Stimulated activated CD8-positive, alpha-beta memory T cell treated with anti-CD3 and anti-CD28 coated beads, Interleukin-7, amount 100 ng/mL, for 1 hour (primary cell): ENCODE data around the gene RABGAP1.

Experiments
- DNase-seq, 2 donors: peaks; one replicate each; pipeline ENCODE4 v3.0.0-alpha.2; 2020; ENCODE audit warnings: low read depth in 2 of 2

The RABGAP1 gene

DNA sequence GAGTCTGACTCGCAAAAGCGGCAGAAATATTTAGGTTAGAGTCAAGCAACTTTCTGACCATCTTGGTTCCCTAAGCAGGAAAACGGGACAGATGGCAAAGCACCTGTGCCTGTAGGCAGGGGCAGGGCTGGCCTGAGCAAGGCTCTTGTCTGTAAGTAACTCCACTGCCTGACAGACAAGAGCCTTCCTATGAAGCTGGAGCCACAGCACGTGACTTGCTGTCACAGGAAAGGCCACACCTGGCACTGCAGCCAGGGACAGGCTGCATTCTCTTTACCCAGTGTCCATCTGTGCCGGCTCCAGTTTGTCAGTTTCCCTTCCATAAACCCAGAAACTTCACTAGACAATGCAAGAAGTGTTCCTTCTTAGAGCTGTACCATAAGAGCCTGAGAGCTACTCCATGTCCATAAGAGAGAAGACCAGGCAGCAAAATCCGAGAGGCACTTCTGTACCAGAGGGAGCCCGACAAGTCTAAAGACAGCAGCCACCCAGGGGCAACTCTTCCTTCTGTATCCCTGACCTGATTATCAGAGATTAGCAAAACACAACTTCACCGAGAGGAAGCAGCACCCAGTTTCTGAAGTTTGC, 170.7 kb downstream of the RABGAP1 start:
- DNase-seq: no peak

GRCh38 chr9:123112015-123112975, 171.5 kb downstream of the RABGAP1 start:
- no peak for DNase-seq

GRCh38 chr9:123113185-123113584, 172.4 kb downstream of the RABGAP1 start:
- no peak for DNase-seq

DNA sequence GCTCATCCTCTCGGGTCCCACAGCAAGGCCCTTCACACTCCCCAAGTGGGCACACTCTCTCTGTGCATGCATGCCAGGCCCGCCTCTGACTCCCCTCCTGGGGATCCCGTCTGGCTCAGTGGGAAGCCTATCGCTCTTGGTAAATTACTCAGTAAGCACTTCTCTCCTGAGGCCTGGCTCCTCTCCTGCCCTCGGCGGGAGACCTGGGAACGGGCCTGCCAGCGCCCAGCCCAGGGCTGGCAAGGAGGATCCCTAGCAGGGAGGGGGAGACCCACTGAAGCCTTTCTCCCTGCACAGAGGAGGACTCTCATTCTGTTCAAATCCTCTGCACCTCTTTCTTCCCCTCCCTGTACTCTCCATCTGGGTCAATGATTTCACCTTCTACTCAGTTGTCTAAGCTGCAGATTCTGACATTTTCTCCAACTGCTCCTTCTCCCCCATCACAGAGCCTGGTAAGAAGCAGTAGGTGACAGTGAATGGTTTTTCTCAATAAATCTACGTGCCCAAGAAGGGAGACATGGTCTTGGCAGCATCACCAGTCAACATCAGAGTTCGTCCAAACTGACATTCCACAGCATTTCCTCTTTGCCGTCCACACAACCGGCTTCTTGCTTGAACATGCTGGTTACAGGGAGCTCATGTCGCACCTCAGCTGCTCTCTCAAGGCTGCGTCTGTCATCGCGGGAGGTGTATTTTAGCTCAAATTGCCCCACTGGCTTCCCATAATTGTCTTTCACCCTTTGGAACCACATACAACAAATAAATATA, 174.5 kb downstream of the RABGAP1 start:
- no peak for DNase-seq

DNA sequence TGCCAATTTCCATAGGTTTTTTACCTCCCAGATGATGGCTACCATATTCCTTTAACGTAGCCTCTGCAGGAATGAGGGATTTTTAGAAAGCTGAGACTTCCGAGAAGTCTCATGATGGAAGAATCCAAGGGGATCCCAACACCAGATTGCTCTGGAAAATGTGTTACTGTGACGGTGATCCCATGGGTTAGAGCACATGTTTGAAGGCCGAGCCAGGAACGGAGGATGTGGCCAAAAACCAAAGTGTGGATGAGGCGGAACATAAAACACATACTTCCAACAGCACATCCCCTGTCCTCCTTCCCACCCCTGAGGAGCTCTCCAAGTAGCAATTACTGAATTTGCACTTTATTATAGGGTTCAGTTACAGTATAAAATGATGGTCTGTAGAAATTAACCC, 175.2 kb downstream of the RABGAP1 start:
- DNase-seq: no peak

DNA sequence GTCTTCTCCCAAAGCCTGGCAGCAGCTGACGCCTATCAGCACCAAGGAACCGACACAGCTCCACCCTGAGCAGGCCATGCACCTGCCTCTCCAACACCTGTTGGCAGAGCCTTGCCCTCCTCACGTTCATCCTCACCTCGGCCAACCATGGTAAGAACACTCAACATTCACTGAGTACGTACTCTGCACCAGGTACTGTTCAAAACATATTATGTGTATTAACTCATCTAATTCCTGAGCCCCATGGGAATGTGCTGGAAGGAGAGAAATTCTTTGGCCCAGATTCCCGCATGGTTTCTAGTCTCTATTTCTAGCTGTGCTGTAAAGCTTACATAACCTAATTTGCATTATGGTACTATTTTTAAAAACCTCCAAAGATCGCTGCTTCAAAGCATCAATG, 178.7 kb downstream of the RABGAP1 start:
- no peak for DNase-seq

DNA sequence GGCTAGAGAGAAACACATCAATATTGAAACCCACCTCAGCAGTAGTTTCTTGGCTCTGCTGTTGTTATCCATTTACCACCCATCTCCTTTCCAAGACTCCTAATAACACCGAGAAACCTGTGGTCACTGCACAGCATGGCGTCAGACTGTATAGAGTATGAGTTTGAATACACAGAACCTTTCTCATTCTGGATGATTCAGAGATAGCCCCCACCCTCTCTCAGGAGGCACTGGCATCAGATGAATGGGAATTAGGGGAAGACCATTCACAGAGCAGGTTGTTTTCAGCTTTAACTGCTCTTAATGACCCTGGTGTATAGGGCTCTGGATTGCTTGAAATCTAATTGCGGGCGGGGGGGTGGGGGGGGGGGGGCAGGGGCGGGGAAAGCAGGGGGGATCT, 179.3 kb downstream of the RABGAP1 start:
- no peak for DNase-seq

- no peak for DNase-seq
Observed at GRCh38 chr9:123120953-123121352, 180.1 kb downstream of the RABGAP1 start.

GRCh38 chr9:123121457-123121856, 180.6 kb downstream of the RABGAP1 start:
- no peak for DNase-seq

DNA sequence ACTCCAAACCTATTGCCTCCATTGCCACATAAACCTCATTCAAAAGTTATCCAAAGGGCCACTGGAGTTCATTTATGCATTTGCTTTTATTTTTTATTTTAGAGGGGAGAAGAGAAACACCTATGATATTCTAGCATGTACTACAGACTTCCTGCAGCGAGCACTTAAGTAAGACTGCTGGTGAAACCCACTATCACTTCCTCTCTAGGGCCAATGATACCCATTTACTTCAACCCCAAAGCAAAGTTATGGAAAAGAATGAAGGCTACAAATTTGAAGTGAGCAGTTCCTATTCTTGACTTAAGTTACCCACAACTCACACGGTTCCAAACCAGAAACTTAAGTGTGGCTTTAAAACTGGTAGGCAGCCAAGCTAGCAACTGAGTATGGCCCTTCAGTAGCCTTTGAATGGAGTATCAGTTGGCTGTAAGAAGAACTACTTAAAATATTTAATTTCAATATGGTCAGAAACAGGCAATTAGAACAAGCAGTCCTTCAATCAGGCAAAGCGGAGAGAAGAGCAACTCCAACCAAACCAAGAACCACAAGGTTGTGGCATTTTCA, 186.8 kb downstream of the RABGAP1 start:
- no peak for DNase-seq

DNA sequence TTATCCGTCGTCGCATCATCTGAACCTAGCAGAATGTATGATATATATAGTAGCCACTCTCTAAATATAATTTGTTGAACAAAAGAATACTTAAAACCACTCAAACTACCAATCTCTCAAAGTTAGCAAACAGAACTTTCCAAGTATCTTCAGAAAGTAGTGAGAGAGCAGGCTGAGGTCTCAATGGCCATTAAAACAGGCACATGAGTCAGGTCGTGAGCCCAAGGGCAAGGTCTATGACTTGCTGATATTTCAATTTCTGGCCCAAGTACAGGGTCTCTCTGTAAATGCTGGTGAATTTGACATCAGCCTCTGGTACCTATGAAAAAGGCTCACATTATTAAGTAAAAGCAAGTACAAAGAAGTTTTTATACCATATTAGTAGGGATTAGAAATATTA, 187.8 kb downstream of the RABGAP1 start:
- DNase-seq: no peak

GRCh38 chr9:123129423-123129822, 188.6 kb downstream of the RABGAP1 start:
- no peak for DNase-seq

DNA sequence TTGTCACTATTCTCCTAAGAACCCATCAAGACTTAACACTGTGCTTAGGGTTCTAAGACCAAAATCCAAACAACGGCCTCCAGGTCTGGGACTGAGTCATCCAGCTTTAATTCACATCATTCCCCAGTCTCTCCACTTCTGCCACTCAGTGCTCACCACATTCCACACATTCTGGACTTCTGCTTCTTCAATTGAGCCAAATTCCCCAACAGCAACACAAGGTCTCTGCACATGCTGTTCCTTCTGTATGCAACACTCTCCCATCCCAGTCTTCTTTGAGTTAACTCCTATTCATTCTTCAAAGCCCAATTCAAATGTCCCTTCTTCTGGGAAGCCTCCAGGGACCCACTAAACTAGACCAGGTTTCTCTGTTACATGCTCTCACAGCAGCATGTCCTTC, 190.4 kb downstream of the RABGAP1 start:
- no peak for DNase-seq

- DNase-seq: no peak
Observed at GRCh38 chr9:123131993-123132392, 191.2 kb downstream of the RABGAP1 start.

GRCh38 chr9:123132696-123133095, 191.9 kb downstream of the RABGAP1 start:
- no peak for DNase-seq

- DNase-seq: no peak
Observed at GRCh38 chr9:123135430-123135829, 194.6 kb downstream of the RABGAP1 start.

DNA sequence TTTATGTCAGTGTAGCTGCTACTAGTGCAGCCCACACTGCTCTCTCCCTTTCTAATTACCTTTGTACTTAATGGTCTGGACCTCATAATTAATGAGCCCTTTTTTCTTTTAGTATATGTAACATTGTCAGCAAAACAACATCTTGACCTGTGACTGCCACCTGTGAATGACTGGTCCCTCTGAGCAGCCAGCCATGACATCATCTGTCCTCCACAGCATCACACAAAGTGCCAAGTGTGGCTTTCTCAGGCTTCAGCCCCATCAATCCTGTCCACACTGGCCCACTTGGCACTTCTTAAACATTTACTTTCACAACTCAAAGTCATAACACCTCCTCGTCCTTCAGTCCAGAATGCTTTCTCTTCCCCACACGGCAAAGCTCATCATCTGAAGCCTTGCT, 197.3 kb downstream of the RABGAP1 start:
- DNase-seq: no peak

DNA sequence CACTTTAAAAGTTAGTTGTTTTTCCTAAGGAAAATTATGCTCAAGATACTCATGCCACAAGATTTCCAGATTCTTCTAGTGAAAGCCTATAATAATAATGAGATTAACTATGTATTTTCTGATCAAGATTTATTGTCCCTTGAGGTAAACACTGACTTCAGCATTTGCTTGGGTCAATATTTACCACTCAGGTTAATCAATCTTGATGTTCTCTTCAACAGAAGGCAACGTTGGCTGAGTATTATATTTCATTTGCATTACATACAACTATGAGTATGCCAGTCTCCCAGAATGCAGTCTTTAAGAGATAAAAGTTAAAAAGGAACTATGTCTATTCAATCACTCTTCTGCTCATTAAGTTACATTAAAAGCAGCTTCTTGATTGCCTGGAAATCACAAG, 208.2 kb downstream of the RABGAP1 start:
- DNase-seq: no peak

DNA sequence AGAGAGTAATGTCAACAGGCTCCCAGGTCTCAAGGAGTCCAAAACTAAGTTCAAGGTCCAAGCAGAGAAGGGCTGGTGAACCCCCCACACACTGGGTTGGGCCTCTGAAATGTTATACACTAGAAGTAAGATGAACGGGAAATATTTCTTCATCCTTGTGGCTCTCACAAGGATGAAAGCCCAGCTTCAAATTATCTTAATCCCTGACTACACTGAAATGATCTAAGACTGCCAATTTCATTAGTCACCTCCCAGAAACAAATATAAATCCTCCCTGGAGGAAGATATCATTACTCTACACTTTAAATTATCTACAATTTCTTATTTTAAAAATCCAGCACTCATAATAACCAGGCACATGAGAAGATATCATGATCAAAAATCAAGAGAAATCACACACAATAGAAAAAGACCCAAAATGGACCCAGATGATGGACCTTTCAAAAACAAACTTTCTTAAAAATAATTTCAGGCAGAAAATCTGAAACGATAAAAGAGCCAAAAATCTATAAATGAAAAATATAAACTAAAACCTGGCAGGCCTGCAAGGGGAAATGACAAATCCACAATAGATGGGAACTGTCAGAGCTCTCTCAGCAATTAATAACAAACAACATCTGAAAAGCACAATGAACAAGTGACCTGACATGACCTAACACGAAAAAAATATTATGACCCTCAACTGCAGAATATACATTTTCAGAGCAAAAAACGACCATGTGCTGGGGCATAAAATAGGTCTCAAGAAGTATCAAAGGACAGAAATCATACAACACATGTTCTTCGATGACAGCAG, 210.1 kb downstream of the RABGAP1 start:
- no peak for DNase-seq
